GM20431 (cell line): ENCODE data around the gene RRP15.
"Not testable (repeated sequence)": the region's sequence is repeated elsewhere in the genome, so short reads cannot be mapped to it uniquely, and the experiment has no call there.

Experiments used
- in situ Hi-C: fragments of 300-500 bp; cut with MseI, MboI; formaldehyde crosslinking; loops from one replicate; pipeline ENCODE4 v1.15.0; 2020; ENCODE audit warnings: low sequenced_read_pairs; ENCODE audit not compliant: unreplicated experiment

Gene RRP15

DNA sequence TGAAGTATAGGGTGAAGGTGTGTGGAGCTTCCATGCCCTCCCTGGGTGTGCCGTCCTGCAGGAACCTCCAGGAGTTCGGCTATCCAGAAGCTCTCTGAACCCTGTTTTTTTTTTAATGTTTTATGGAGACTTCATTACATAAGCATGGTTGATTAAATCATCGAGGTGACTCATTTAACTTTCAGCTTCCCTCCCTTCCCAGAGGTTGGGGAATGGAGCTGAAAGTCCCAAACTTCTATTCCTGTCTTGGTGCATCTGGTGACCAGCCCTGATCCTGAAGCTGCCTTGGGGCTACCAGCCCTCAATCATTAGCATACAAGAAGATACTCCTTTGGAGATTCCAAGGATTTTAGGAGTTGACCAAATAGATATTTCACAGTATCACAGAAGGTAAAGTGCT, 9.5 kb downstream of the RRP15 start:
- in situ Hi-C loops, result no loop called here

DNA sequence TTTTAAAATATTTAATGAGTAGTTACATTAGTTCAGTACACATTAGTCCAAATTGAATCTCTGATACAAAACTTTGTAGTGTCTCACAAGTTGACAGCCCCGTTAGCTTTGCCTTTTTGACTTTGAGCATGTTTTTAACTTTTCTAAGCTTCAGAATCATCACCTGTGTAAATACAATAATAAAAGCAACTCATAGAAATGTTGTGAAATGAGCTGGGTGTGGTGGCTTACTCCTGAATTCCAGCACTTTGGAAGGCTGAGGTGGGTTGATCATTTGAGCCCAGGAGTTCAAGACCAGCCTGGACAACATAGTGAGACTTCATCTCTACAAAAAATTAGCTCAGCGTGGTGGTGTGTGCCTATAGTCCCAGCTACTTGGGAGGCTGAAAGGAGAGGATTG, 11.1 kb downstream of the RRP15 start:
- in situ Hi-C loops, result no loop called here

DNA sequence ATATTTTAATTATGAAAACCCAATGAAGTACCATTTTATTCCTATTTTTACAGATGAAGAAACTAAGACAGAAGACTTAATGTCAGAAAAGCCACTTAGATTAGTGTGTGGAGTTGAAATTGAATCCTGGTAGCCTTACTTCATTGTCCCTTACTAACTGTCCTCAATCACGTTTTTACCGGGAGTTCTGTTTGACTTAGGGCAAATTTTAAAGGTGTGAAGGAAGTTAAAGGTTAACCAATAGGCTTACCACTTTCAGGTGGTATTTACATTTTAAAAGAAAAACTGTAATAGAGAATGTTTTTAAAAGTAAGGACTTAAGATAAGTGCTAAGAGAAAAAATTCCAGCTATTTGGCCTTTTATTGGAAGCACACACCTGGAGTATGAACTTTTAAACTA, 12.4 kb downstream of the RRP15 start:
- in situ Hi-C loops, result no loop called here

DNA sequence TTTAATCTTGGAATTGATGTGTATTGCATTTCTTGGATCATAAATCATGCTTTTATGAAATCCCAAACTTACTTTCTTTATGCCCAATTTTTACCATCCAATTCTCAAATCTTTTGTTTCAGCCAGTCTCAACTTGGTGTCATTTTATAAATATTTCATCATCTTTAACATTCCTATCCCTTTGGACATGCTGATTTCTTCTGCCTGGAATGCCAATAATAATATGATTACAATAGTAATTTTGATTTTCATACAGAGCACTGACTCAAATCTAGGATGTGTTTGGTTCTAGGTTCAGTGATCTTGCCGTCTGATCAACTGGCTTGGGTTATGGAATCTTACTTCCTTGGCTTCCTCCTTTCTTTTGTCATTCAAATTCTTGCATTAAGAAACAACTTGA, 12.8 kb downstream of the RRP15 start:
- in situ Hi-C loops, result no loop called here

DNA sequence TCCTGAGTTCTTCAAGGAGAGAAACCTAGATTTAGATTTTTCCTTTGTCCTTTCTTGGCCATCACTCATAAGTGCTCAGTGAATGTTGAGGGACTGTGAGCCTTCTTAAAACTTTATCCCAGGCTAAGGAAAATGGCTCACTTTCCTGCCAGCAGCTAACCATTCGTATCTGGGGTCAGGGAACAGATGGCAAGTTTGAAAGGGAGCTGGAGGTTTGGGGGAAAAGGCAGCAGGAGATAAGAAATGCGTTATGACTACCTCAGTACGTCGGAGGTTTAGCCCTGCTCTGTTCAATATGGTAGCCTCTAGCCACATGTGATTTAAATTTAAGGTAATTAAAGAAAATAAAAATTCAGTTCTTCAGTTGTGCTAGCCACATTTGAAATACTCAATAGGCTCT, 13.3 kb downstream of the RRP15 start:
- in situ Hi-C loops, result no loop called here

DNA sequence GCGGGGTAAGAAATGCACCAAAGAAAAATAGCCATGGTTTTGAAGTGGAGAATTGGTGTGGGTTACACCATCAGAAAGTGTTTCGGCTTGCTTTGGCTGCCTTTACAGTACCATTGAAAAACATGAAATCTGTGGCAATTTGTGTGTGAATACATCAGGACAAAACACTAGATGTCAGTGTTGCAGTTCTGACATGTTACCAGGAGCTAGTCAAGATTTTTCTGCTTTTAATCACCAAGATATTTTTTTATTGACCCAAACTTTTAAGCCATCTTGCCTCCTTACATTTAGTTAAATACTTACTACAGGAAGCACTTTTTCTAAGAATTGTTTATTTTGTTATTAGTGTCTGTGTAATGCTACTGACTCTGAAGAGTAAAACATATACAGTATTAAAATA, 14.3 kb downstream of the RRP15 start:
- in situ Hi-C loops, result no loop called here

DNA sequence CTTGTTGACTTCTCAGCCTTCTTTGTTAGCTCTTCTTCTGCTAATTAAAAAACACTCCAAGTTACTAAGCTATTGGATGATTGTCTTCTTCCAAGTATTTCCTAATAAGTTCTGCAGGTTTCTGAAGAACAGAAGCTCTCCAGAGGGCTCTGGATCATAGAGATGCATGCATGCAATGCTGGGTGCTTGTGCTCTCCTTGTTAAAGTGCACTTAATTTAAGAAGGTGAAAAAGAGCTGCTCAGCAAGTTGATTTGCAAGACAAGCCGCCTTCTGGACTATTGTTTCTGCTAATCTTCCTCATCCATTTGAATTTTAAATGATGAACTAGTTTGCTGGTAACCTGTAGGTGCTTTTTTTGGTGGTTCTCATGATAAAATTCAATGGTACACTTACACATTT, 16.1 kb downstream of the RRP15 start:
- in situ Hi-C loops, result no loop called here

DNA sequence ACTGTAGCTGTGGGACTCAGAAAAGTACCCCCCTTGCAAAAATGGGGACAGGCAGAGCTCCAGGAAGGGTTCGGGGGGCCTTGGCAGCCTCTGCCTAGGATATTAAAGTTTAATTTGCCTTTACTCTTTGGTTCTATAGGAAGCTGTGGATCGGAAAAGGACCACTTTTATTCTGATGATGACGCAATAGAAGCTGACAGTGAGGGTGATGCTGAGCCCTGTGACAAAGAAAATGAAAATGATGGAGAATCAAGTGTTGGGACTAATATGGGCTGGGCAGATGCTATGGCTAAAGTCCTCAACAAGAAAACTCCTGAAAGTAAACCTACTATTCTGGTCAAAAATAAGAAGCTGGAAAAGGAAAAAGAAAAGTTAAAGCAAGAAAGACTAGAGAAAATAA, 17.1 kb downstream of the RRP15 start:
- in situ Hi-C loops, result no loop called here

DNA sequence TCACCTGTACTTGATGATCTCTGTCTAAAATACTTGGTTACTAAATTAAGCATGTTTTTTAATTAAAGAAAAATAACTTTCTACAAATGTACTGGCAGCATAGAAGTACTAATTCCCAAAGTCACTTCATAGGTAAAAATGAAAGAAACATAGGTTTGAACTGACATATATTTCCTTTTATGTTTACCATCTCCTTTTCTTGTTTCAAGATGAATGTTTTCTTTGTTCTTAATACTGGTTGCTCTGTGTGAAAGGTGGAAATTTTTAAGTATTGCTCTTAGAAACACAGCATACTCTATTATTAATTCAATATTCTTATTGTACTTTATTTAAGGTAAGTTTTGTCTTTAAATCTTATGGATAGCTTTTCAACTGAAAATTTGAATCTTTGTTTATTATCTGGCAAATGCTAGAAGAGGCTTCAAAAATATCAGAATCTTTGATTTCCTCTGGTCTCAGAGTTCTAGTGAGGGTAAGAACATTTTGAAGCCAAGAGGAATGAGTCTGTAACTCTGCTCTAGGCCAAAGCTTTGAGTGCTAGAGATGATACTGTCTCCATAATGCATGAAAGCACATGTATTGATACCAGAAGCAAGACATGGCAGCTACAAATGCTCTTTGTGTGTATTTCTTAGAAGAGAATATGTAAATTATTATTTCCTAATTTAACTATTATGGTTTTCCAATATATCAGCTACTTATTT, 18.2 kb downstream of the RRP15 start:
- in situ Hi-C loops, result no loop called here

DNA sequence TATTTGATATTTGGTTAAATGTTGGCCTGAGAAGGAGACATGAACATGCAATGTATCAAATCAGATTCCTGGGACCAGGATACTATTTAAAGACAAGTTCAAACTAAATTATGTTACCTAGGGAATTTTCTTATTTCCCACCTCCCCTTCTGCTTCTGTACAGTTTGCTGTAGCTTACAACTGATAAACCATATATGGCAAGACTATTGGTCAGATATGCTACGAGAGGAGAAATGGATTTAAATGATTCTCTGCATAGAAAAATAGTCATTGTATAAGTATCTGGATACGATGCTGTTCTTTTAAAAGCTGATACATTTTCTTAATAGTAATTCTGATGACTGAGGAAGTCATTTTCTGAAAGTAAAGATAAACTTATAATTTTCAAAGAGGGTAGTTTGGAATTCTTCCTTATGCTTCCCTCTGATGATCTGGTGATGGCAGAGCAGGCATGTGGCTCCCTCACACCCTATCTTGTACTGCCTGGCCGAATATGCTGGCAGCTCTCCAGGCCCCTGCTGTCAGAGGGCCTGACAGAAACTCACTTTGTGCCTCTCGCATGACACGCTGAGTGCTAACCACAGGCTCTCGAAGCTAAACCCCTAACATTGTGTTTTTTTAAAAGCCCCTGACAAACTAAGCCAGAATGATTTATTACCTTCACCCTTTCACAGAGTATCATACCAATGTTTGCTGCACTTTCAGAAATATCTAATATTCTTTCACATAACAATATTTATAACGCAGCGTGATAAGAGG, 19.4 kb downstream of the RRP15 start:
- in situ Hi-C loops, result no loop called here

DNA sequence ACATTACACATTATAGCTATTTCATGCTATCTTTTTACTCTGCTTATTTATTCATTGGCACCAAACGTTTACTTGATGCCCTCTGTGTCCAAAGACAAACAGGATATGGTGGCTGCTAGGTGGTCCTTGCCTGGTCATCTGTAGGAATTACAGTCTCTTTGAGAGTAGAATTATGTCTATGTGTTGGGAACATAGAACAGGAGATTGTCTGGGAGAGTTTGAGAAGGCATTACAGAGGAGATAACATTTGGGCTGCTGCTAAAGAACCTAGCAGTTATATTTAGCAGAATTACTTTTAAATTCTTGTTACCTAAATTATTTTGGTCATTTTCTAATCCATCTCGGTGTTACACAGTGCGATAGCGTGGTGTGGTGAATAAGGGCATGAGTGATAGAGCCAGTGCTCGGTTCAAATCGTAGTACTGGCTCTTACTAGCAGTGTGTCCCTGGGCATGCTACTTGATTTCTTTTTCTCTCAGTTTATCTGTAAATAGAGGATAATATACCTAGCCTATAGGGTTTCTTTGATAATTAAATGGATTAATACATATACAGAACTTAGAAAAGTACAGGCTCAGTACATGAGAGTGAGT, 20.5 kb downstream of the RRP15 start:
- in situ Hi-C loops, result no loop called here

DNA sequence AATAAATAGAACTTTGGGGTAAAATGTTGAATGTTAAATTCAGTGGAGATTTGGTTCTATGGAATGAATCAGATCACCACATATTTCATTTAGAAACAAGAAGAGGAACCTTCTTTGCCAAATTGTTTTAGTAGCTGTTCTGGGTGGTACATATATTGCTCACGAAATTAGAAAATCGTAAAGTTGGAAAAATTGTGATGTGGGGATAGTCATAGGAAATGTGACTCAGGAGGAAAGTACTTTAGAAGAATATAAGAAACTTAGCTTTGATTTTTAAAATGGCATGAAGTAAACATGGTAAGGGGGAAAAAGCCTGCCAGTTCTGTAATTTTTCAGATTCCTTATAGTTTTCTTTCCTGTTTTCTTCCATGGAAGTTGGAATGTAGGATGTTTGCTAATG, 27.4 kb downstream of the RRP15 start:
- in situ Hi-C loops, result no loop called here

DNA sequence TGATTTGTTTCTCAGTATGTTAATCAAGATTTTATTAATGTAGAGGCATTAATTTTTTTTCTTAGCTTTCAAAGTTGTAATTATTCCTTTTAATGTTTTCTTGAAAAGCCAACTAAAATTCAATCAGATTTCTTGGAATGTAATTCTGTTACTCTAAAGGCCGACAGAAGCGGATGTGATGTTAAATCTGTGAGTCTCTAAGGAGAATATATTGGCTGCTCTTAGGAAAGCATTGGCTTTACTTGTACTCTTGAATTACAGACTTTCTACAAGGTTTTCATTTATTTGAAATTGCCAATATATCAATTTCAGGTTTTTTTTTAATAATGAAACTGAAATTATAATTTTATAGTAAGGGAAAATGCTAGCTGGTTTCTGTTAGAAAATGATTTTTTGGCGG, 29.2 kb downstream of the RRP15 start:
- in situ Hi-C loops, result no loop called here

DNA sequence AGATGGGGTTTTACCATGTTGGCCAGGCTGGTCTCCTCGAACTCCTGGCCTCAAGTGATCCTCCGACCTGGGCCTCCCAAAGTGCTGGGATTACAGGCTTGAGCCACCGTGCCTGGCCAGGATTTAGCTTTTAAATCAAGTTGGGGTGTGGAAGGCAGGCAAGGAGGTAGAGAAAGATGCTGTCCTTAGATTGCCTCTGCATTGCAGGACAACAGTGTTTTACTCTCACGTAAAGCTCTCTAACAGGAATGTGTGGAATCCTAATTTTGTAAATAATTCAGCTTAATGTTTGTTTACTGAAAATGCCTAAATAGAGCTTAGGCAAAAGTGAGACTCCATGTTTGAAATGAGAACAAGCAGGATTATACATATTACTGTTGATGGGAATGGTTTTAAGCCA, 30.5 kb downstream of the RRP15 start:
- in situ Hi-C loops, result no loop called here

DNA sequence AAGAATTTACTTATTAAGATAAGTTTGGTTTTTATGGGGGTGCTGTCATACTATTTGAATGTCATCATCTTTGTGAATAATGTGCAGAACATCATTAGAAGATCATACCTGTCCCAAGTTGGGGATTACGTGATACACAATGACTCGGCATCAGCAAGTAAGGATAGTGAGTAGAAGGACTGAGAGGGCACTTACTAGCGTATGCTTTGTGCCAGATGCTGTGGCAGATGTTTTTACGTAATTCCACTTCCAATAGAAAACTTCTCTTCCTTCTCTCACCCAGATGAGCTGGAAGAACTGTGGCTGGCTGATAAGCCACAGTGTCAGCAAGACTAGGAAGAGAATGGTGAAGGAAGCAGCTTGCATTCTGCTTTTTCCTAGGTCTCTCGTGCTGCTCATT, 32.0 kb downstream of the RRP15 start:
- in situ Hi-C loops, result no loop called here

DNA sequence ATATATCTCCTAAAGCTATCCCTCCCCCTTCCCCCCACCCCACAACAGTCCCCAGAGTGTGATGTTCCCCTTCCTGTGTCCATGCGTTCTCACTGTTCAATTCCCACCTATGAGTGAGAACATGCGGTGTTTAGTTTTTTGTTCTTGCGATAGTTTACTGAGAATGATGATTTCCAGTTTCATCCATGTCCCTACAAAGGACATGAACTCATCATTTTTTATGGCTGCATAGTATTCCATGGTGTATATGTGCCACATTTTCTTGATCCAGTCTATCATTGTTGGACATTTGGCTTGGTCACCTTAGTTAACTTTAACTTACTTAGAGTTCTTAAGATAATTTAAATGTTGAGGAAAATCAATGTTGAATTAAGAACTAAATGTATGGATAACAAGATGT, 35.1 kb downstream of the RRP15 start:
- in situ Hi-C loops, result not testable (repeated sequence)

DNA sequence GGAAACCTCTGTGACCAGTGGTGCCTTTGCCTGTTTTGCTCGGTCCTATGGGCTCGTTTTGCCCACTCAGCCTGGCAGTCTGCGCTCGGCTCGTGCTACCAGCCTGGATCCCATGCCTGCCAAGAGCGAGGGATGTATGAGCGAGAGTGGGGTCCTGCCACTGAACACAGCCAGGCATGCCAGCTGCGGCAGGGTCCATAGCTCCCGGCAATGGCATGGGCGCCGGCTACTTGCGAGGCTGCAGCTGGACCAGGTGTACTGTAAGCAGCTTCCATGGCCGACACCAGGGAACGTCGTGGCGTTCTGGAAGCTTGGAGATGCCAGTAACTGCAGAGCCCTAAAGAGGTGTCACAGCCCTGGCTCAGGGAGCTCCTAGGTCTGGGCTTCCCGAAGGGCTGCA, 37.7 kb downstream of the RRP15 start:
- in situ Hi-C loops, result no loop called here

DNA sequence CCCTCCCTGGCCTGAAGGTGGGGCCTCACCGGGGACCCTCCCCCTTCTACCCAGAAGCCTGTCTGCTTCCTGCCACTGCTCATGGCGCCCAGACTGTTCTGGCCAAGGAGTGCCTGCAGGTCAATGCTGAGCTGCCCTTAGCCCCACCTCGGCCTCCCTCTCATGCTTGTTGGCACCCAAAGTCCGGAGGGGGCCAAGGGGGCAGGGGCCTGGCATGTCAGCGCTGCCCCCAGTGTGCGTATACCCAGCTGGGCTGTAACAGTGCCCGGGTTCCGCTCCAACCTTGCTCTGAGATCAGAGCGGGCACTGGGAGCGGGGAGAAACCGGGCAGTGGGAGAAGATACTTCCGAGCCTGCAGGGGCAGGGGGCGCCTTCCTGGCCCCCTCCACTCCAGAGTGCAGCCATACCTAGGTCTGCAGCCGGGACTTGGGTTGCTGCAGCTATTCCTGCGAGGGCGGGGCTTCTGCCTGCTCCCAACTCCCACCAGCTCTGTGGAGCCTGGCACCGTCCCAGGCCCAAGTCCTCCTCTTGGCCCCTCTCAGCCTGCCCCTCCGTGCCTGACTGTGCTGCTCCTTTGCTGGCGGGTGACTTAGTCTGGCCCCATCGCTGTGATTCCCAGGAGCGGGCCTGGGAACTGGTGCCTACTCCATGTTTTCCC, 38.6 kb downstream of the RRP15 start:
- in situ Hi-C loops, result no loop called here

DNA sequence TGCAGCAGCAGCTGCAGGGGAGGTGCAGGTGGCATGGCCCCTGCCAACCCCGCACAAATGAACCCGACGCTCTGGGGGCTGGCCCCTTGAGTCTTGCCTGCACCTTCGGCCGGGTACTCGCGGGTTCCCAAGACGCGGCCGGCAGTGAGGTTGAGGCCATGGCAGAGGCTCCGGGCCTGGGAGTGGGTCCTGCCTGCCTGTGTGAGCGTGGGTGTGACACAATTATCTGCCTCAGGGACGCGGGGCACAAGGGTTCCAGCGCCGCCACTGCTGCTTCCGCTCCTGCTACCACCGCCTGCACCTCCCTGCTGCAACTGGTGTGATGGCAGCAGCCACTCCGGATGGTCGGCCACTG, 39.1 kb downstream of the RRP15 start:
- in situ Hi-C loops, result no loop called here

DNA sequence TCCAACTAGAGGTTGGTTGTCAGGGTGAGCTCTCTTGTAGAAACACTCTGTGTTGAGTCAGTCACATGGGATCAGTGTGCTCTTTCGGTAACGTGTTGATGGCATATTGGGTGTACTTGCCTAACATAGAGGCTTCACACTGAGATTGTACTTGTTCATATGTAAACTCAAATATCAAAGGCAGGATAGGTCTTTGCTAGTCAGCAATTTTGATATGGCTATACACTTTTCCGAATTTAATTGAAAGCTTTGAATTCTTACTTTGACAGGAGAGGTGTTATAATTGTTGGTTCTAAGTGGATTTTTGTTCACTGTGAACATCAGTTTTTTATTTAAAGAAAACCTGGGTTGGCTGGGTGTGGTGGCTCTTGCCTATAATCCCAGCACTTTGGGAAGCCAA, 43.7 kb downstream of the RRP15 start:
- in situ Hi-C loops, result loop anchor here (25.0 kb wide), 1 partner anchor 1084 kb away; no protein-coding TSS in a partner anchor

DNA sequence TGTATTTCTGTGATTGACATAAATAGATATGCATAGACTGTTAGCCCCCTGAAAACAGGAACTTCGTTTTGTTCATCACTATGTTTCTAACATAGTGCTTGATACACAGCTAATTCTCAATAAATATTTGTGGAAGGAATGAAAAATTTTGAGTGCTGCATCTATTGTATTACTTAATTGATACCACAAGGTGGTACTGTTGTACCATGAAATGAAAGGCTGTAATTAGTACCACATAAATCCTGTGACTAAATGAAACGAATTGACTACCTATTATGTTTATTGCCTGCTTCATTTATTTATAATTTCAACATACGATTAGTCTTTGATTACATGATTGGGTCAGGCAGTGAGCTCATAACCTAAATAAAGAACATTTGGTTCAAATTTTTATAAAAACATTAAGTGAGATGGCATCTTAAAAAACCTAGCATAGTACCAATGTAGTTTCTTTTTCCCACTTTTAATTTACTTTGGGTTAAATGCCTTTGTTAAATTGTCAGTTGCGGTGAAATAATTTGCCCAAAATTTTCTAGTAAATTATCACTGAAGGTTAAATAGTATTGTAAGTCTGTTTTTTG, 45.0 kb downstream of the RRP15 start:
- in situ Hi-C loops, result loop anchor here (25.0 kb wide), 1 partner anchor 1082 kb away; no protein-coding TSS in a partner anchor
